SK-N-DZ (cell line): ENCODE data around the gene PPP1R11.
"Not testable (repeated sequence)": the region's sequence is repeated elsewhere in the genome, so short reads cannot be mapped to it uniquely, and the experiment has no call there.

Experiments
- DNase-seq: peaks from one replicate; pipeline ENCODE4 v3.0.0-alpha.2; 2015; ENCODE audit warnings: low spot score

PPP1R11 gene

DNA sequence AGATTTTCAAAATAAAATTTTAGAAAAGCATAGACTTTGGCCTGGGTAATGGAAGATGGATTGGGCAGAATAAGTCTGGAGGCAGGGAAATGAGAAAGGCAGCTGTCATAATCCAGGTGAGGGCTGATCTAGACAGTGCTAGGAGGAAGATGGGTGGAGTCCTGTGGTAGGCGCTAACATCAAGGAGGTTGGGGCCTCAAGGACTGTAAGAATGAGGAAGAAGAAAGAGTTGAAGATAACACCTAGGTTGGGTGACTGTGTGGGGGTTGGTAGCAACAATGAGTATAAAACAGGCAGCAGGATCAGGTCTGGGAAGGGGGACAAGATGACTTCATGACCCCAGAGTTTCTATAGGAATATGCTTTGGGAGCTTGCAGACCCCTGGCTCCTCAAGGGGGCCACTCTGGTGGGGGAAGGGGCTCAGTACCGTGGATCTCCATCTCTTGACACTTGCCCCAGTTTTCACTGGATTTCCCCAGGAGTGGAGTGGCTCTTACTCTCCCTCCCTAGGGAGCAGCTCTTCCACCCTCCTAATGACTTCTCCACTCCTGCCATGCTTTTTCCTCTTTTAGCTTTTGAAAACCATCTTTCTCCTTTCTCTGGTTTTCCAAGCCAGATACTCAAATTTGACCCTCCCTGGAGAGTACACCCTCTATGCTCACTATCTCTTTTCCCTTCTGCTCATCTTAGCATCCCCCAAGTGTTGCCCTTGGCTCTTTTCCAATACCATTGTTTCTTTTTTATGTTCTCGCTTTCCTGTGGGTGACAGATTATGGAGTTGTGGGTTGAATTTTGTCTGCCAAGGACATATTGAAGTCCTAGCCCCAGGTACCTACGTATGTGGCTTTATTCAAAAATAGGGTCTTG is 31.1 kb downstream of the PPP1R11 start:
- no peak for DNase-seq

DNA sequence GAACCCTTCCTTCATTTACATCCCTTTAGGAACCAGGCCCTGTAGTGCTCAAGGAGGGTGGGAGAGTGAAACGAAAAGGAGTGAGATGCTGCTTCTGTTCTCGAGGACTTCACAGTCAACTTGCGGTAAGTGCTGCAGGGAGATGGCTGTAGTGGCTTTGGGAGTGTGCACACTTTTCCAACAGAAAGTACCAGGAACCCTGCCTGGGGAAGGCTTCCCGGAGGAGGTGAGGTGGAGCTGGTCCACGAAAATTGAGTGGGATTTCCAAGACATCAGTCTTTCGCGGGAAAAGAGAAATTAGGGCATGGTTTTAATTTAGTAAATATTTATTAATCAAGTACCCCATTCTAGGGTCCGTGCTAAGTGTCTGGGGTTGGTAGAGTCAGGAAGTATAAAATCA is 33.2 kb downstream of the PPP1R11 start:
- no peak for DNase-seq

DNA sequence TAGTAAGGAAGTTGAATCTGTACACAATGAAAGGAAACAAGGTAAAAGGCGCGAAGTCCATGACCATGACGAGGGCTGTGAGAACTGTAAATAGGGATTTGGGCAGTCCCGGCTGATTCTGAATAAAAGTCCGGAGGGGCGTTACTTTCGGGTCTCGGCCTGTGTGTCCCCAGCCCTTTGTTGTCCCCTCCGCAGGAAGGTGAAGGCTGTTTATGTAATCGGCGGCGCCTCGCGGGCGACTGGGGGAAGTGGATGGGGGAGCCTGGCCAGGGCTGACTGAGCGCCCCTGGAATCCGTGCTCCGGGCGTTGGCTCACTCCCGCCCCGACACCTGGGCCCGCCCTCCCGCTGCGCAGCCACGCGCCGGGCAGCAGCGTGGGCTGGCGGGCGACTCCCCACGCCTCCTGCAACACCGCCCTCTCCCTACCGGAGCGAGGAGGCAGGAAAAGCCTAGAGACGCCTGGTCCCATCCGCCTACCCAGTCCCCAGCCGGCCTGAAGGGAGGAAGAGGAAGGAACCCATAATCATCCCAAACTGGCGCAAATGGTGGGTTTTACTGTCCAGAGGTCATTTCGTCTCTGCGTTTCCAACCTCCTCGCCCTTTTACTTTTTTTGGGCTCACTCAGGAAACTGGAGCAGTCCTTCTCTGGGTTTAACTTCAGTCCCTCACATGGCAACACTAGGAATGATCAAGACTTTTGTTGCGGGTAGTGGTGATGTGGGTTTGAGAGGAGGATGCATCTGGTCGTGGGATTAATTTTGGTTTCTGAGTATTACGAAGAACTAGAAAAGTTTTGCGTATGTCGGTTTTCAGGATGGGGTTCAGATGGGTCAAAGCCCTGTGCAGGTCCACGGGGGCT is 33.8 kb downstream of the PPP1R11 start:
- no peak for DNase-seq

DNA sequence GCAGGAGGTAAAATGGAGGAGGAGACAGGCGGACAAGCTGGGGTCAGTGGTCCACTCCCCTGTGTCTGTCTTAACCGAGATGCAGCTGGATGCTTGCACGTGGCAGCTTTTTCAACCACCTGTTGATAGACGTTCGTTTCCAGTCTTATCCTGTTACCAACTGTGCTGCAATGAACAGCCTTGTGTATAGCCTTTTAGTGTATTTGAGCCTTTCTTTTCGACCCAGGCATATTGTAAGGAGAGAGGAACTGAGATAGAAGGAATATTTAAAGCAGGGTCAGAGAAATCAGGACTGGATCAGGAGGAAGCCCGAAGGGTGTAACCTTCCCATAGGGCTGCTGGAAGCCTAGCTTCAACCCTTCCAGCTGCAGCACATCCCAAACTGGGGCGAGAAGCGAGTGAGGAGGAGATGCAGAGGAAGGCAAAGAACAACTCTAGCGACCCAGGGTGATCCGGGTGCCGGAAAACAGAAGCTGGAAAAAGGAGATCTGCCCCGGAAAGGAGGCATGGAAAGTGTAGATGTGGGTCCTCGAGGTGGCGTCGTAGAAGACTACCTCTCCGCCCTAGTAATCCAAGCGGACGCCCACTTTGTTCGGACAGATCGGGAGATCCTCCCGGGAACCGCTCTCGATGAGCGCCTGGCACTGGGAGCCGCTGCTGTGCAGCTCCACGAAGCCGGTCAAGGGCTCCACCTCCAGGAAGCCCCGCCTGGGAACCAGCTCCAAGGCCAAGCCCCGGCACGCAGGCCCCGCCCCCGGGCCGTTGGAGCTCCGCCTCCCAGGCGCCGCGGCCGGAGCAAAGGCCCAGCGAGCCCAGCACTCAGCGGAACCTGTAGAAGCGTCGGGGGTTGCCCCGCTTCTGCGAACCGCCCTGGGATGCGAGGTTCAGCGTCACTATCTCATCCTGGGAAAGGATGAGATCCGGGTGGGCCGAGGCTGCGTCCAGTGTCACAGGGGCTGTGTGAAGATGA is 34.7 kb downstream of the PPP1R11 start:
- DNase-seq, result peak; percentile 82

DNA sequence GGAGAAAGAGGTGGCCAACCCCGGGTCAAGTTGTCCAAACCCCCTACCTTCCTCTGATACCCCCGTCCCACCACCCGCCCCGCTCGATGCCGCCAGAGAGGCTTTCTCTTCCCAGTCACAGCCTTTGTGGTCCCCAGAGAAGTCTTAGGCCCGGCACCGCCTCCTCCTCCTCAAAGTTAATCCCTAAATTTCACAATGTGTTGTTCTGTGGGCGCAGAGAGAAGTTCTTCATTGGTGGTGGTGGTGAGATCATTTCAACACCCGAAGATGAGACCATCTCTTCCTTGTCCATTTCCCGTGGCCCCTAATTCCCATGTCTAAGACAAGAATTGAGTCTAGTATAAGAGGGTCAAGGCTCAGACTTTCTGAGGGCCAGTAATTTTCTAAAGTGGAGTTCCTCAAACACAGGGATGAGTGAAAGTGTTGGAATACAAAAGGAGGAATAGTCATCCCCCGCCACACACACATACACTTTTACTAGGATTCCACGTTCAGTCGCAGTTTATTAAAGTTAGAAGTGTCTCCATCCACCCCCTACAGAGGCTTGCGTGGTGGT is 35.5 kb downstream of the PPP1R11 start:
- no peak for DNase-seq

DNA sequence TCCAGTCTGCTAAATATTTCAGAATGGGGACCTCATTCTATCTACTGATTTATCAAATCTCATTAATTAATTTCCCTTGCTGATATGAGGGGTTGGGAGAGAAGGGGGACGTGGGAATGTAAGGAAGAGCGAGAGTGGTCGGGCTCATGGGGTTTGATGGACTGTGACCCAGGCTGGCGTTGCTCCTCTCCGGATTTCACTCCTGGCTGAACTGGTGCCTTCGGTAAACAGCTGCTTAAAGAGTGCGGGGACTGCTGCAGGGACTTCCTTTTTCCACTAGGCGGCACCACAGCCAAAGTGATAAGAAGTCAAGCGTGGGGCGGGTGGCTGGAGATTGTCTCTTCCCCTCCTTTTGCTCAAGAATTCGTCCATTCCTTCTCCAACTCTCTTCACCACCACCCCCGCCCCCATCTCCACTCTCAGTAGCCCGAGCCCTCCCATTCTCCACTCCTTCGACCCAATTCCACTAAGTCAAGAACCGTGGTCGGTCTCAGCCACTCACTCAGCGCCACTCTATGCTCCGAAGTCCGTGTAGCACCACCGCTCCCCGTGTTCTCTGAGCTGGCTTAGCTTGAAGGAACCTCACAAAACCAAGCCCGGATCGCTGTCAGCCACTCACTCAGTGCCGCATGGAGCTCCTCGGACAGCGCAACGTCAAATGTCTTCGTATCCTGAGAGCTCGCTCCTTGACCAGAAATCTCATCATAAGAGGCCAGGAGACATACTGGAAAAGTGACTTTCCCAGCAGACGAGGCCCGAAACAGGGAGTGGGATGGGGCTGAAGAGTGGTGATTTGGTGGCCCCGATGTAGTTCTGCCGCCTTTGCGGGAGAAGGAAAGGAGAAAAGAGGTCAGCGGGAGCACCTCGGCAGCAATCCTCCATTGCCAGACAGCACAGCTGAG is 36.2 kb downstream of the PPP1R11 start:
- DNase-seq, result peak; percentile 85

DNA sequence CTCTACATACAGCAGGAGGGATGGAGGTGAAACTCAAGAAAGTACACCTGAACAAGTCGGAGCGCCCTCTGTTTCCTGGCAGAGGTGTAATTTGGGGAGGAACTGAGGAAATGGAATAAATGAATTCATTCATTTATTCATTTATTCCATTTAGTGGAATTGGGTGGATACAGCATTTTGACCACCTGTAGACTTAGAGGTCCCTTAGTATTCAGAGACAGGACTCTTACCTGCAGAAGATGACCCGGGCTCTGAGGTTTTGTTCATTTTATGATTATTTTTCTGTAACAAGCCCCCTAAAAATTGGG is 36.8 kb downstream of the PPP1R11 start:
- DNase-seq, result no peak

DNA sequence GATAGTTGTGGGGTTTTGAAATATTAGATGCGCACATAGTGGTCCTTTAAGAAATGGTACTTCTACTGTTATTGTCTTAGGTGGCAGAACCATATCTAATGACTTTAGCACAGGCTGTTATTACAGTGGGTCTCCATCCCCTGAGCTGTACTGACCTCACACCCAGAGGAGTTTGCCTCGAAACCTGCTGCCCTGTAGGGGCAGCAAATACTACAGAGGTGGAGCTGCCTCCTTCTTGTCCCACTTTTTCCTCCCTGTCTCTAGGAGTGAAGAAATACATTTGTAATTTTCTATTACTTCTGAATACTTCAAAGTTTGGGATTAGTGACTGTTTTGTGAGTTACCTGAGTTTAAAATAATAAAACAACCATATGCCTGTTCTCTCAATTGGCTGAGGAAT is 37.7 kb downstream of the PPP1R11 start:
- no peak for DNase-seq

DNA sequence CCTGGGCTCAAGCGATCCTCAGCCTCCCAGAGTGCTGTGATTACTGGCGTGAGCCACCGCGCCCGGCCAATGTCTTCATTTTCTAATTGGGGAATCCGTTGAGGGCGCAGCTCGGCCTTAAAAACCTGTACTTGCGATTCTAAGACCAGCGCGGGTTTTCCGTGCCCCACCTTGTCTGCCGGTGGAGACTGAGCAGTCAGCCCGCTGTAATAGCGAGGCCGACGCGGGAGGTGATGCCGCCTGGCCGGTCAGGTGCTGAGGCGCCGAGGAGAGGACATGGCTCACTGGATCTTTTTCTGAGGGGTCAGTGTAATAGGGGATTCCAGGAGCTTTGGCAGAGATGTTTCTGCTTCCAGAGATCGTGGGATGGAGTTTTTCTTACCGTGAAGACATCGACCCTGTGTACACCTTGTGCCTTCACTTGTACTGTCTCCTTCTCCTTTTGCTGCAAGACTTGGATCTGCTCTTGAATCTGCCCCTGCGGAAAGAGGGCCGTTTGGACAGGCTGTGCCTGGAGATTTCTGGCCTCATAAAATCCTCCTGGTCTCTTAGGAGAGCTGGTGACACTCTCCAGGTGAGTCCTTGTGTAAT is 44.4 kb downstream of the PPP1R11 start:
- DNase-seq, result no peak

DNA sequence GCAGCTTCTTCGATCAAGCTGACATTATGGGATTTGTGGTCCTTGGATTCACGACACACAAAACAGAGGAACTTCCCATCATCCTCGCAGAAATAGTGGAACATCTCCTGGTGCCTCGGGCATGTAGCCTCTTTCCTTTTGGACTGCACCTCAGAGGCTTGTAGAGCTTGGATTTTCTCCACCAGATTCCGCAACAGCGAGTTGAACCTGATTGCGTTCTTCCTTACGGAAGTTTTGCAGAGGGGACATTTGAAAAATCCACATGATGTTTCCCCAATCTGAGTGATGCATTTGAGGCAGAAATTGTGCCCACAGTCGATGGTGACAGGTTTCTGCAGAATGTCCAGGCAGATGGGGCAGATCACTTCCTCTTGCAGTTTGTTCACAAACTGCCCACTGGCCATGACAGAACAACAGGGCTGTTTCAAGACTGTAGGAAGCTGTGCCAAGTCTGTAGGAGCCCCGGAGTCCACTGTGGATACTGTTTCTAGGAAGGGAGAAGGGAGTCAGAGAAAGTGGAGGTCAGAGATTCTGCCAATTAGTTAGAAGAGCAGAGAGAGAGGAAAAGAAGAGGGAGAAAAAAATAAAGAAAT is 45.5 kb downstream of the PPP1R11 start:
- no peak for DNase-seq

DNA sequence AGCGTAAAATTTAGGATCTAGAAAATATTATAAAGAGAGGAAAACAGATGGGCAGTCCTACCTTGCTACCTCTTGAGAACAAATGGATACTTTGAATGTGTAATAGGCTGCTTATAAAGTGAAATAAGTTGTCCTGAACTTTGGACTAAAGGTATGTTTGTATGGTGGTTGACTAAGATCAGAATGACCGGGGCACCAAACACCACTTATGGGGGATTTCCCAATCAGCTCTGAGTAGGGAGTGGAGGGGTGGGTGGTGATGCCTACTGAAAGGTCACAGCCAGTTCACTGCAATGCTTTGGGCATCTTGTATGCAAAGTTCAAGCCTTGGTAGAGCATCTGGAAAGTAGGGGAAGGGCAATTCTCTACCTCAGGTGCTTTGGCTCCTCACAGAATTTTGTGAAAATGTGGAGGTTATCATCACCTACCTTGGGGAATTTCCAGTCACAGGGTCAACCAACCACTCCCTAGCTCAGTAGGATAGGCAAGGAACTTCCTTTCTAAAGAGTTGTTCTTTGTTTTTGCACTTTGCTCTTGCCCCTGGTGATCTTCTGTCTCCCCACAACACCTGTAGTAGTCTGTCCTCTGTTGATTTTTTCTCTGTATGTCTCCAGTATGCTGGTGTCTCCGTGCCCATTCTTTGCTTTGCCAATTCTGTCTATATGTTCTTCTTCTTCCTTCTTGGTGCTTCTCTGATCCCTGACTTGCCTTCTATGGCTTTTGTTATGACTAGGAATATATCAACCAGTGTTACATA is 46.2 kb downstream of the PPP1R11 start, which contains the start of gene TRIM31:
TRIM31 (minus strand) TSS at position 88 of the 757 bp plus-strand sequence. CDS start 285 bp downstream, outside the sequence.
- no peak for DNase-seq

DNA sequence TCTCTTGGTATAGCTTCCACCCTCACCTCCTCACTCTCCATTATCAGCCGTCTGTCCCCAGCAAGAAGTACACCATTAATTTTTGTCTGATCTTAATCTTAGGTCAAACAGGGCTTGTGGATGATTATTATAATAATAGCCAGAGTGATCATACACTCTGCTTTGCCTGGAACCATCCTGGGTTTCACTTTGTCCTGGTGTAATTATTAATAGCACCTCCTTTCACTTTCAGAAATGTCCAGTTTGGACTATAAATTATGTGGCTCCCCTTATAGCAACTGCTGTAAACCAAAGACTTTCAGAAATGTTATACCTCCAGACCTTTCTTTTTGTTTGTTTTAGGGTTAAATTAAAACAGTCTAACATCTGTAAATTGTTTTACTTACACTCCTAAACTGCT is 46.8 kb downstream of the PPP1R11 start:
- DNase-seq, result no peak

DNA sequence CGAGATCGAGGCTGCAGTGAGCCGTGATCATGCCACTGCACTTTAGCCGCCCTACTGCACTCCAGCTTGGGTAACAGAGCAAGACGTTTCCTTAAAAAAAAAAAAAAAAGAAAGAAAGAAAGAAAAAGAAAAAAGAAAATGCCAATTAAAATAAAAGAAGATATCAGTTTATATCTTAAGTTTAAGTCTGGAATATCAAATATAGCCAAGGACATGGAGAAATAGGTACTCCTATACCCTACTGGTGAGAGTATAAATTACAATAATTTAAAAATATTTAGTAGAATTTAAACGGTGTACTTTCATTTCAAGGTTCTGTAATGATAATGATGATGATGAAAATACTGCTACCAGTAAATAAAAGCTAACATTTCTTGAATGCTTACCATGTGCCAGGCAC is 49.7 kb downstream of the PPP1R11 start:
- no peak for DNase-seq

DNA sequence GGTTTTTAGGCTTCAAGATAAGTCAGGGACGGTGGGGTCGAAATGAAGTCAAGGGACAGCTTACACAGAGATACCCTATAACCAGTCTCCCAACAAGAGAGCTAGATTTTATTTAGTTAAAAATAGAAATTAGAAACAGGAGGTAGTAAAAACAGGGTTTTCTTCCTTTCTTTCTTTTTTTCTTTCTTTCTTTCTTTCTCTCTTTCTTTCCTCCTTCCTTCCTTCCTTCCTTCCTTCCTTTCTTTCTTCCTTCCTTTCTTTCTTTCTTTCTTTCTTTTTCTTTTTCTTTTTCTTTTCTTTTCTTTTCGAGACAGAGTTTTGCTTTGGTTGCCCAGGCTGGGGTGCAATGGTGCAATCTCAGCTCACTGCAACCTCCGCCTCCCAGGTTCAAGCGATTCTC is 51.7 kb downstream of the PPP1R11 start:
- DNase-seq, result not testable (repeated sequence)
